DMS114 treated with DMSO at 0.1 percent for 48 hours (cell line): ENCODE results near the gene ZNF438.
"Not testable (repeated sequence)": the region's sequence is repeated elsewhere in the genome, so short reads cannot be mapped to it uniquely, and the experiment has no call there.

ENCODE experiments used
- DNase-seq: peaks from one replicate; lab custom pipeline; 2025; ENCODE audit not compliant: unreplicated experiment; lab: John Stamatoyannopoulos, UW

Gene ZNF438, protein sequence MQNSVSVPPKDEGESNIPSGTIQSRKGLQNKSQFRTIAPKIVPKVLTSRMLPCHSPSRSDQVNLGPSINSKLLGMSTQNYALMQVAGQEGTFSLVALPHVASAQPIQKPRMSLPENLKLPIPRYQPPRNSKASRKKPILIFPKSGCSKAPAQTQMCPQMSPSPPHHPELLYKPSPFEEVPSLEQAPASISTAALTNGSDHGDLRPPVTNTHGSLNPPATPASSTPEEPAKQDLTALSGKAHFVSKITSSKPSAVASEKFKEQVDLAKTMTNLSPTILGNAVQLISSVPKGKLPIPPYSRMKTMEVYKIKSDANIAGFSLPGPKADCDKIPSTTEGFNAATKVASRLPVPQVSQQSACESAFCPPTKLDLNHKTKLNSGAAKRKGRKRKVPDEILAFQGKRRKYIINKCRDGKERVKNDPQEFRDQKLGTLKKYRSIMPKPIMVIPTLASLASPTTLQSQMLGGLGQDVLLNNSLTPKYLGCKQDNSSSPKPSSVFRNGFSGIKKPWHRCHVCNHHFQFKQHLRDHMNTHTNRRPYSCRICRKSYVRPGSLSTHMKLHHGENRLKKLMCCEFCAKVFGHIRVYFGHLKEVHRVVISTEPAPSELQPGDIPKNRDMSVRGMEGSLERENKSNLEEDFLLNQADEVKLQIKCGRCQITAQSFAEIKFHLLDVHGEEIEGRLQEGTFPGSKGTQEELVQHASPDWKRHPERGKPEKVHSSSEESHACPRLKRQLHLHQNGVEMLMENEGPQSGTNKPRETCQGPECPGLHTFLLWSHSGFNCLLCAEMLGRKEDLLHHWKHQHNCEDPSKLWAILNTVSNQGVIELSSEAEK

GRCh38 chr10:31031558-31032257, at the start of gene ZNF438:
ZNF438 (minus strand) TSS chr10:31031865; CDS start chr10:30877034, 154,831 bp downstream.
- DNase-seq = peak; percentile 73

DNA sequence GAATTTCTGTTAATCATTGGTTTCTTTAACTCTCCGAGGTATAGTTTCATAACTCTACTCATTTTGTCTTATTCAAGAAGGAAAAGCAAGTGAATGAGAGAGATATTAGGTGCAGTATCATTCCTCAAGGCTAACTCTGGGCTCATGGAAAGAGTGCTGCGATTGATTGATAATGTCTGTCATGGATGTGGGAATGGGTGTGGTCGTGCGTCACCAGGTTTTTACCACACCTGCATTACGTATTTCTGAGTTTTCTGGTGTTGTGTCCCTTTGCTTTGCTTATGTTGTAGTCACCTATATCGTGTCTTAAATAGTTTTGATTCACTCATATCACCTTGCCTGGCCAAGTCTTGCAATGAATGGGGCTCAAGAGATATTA, 44.9 kb upstream of the ZNF438 start:
- DNase-seq = no peak

- no peak for DNase-seq
Observed at GRCh38 chr10:31075881-31076609, 44.4 kb upstream of the ZNF438 start.

DNA sequence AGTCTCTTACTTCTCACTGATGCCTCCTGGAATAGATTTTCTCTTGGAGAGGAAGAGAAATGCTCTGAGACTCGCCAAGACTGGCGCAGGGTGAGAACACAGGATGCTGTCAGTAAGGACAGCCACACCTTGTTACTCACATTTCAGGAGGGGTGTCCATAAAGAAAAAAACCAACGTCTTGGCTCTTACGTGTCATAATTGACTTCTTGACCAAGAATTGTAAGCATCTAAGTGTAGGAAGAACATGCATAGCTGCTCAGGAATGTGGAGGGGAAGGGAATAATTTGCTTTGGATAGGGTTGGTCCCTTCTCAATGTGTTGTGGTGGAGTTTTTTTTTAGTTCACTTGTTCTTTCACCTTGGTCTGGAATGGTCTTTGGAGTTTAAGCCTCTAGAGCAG, 43.8 kb upstream of the ZNF438 start:
- no peak for DNase-seq

- DNase-seq = no peak
Observed at GRCh38 chr10:31074722-31075086, 43.0 kb upstream of the ZNF438 start.

DNA sequence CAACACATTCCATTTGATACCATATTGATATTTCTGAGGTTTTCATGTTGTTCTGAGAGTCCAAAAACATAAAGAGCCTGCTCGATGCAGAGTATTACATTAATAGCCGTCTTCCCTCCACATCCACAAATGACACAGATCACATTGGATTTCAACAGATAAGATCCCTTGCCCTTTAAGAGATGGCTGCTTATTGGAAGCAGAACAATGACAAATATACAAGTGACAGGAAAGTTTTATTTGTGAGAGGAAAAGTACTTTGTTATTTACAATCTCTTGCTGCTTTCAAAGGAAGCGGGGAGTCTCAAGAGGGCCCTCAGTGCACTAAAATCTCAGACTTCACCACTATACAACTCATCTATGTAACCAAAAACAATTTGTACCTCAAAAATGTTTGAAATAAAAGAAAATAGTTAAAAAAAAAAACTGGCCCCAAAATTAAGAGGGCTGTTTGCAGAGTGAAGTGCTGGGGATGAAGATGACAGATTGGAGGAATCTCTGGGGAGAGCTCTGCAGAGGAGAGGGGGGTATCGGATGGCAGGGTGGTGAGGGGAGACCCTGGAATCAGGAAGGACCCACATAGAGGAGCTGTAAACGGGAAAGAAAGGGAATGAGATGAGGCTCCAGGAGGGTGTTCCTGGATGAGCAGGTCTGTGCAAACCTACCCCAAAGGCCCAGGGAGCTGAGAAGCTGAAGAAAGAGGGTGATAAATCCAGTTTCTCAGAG, 42.5 kb upstream of the ZNF438 start:
- no peak for DNase-seq

- no peak for DNase-seq
Observed at GRCh38 chr10:31073211-31073610, 41.5 kb upstream of the ZNF438 start.

DNA sequence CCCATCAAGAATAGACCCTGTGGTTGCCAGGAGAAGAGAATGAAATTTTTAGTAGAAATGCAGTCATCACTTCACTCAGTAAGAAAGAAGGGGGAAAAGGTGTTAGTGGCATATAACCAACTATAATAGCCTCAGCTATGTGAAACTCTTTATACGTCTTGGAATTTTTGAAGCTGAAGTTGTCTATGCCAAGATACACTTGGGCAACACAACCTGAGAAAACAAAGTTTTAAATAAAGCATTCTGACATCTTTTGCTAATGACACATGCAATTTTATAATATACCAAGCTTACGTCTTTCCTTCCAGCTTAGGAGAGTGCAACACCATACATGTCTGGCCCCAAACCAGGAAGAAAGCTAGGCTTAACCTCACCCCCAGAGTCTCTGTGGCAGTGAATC, 40.8 kb upstream of the ZNF438 start:
- no peak for DNase-seq

DNA sequence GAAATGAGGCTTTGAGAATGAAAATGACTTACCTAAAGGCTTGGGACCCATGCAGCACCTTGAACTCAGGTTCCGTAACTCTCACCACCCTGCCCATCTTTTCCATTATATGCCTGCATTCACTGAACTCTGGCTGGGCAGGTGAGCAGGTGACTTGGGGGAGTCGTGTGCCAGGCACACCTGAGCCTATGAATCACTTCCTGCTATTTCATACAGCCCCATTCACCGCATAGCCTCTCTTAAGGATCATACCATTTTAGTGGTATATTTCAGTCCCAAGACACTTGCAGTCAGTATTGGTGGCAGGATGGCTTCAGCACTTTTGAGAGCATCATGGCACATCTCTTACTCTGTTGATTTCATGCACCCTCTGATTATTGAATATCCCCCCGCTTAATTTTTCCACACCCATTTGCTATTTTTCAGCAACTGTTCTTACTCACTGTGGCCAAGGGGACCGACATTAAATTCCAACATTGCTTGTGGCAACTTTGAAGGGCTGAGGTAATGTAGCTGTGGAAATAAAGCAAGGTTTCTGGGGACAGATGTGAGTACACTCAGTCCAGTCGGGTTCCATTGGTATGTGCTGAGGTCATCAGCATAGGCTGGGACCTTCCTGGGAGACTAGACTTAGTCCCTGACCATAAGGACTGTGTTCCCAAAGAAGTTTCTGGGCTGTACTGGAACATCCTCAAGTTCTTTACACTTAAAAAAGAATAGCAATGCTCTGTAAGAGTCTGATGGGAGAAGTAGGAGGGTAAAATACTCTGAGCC, 39.8 kb upstream of the ZNF438 start:
- DNase-seq = no peak

DNA sequence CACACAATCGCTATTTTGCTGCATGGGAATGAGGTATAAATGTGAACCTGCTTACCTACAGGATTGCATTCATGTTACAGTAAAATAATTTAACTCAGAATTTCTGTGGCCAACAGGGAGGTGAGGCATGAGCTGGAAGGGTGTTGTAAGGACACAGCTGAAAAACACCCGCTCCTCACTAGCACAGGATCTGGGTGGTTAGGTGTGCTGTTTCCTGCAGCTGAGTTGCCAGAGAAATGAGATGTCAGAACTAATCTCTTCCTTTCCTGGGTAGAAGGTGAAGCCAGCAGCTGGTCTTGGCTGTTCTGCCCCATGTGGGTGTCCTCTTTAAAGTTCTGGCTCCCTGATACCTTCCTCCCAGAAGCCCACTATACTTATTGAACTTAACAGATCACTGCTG, 39.0 kb upstream of the ZNF438 start:
- DNase-seq = no peak

DNA sequence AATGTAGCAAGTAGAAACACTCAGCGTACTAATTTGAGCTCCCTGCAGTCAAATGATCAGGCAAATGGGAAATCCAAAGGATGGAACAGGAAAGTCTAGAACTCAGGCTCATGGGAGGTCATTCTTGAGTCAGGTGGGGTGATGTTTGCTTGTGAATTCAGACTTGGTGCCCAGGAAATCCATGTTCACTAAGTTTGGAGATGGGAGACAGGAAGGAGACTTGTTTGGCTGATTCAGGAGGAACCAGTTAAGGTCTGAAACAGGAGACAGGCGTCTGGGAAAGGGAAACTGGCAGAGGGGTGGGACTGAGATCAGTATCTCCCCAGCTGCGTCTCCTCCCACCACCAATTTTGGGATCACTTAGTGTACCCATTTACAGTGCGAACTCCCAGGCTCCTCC, 38.4 kb upstream of the ZNF438 start:
- DNase-seq = no peak

DNA sequence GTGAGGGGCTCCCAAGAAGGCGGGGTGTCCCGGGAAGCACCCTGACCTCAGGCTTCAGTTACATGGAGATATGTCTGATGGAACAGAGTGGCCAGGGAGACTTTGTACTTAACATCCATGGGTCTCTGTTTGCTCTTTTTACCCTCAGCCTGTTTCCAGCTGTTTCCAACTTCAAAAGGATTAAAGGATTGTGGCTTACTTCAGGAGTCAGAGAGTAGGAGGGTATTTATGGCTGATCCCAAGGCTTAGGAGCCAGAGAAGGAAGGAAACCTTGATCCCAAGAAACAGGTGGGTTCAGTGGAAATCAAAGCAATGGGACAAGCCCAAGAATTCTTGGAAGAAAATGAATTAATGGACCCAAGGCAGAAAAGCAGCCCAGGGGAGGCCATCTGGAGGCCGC, 37.7 kb upstream of the ZNF438 start:
- DNase-seq = no peak

DNA sequence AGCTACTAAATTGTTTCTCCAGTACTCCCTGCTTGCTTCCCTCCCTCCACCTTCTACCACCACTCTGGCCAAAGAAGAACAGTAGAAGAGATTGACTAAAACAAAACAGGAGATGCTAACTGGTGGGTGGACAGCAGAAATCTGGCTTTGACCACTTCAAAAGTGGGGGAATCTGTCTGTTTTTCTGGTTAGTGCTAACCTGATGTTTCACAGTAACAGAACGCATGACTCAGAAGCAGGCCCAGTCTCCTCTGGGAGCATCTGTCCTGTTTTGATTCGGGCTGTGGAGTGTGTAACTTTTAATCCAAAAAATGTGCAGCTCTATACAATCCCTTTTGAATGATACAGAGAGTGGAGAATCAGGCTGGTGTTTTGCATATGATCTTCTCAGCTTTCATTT, 32.7 kb upstream of the ZNF438 start:
- no peak for DNase-seq

DNA sequence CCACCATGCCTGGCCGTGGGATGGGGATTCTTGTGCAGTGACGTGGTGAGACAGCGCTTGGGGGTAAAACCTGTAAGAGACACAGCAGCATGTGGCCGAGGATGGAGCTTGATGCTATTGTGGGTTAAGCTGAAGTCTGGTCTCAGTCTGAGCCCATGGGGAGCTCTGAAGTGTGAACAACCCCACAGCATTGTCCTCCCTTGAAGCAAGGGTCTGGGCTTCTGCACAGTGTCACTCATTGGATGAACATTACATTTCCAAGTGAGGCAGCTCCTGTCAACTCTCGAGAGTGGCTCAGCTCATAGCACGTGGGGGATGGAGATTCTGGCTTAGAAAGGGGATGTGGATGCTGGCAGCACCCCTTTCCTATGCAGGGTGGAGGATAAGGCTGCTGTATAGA, 32.2 kb upstream of the ZNF438 start:
- DNase-seq = no peak

DNA sequence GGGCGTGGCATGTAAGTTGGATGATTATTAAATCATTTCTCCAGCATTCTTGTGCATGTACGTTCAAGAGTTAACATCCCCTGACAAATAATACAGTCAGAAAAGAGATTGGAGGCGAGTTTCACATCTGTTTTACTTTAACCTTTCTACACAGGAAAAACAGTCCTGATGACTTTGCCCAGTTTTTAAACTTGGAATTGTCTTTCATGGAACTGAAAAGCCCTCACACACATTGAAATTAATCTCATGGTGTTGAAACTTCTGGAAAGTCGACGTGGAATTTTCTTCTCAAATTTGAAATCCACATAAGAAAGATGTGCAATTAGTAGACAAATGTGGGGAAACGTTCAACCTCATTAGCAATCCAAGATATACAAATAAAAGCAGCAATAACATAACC, 31.2 kb upstream of the ZNF438 start:
- no peak for DNase-seq

- no peak for DNase-seq
Observed at GRCh38 chr10:31061941-31062340, 30.3 kb upstream of the ZNF438 start.

GRCh38 chr10:31058795-31059703, 27.4 kb upstream of the ZNF438 start:
- no peak for DNase-seq

DNA sequence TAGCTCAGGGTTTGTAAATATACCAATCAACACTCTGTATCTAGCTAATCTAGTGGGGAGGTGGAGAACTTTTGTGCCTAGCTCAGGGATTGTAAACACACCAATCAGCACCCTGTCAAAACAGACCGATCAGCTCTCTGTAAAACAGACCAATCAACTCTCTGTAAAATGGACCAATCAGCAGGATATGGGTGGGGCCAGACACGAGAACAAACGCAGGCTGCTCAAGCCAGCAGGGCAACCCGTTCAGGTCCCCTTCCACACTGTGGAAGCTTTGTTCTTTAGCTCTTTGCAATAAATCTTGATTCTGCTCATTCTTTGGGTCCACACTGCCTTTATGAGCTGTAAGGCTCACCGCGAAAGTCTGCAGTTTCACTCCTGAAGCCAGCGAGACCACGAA, 25.0 kb upstream of the ZNF438 start:
- DNase-seq = not testable (repeated sequence)
